Endothelial cell of umbilical vein (primary cell): ENCODE results near the gene KRTAP10-7. TPM values are rescaled to one million over a fixed set of nuclear protein-coding genes. Genes with fewer than 3 reads are reported as not detected.
"Not testable (repeated sequence)": the region's sequence is repeated elsewhere in the genome, so short reads cannot be mapped to it uniquely, and the experiment has no call there.

Experiments
- BruUV-seq: library from RNA; stranded (reverse); fragments of 400-500 nt; replicated peaks from 2 replicates; lab custom pipeline; 2021; lab: Mats Ljungman, UMichigan
- CTCF ChIA-PET: fragments of 300-600, 350-600 bp; sonication (Branson Sonifier 250); formaldehyde crosslinking; loops from one replicate; lab custom pipeline; 2021; ENCODE audit warnings: antibody characterized with exemption, inconsistent platforms; lab: Charles Lee
- POLR2A ChIA-PET: fragments of 300-600, 350-600 bp; sonication (Branson Sonifier 250); formaldehyde crosslinking; loops from one replicate; lab custom pipeline; 2021; ENCODE audit warnings: antibody characterized with exemption, inconsistent platforms; lab: Charles Lee
- DNase-seq: peaks from one replicate; pipeline ENCODE4 v3.0.0-alpha.2; 2011; ENCODE audit warnings: low read depth, low spot score
- FAIRE-seq: peaks from 2 replicates; lab custom pipeline; 2011; peaks lifted over from hg19 to GRCh38; lab: Jason Lieb, UNC
- H2AFZ ChIP-seq: 2 replicates; pipeline ENCODE4 v1.6.0; 2012; ENCODE audit warnings: low read depth, low read length, control low read depth, inconsistent platforms
- H3K27ac ChIP-seq: 2 replicates; pipeline ENCODE4 v1.5.1; 2011; ENCODE audit warnings: low read depth, mild to moderate bottlenecking, control low read depth, low read length, moderate library complexity; ENCODE audit not compliant: insufficient read depth
- H3K27me3 ChIP-seq, 2 experiments: 2 replicates each; pipeline versions ENCODE4 v1.6.0 to v1.6.1; 2011; ENCODE audit warnings: low read length in 2 of 2, mixed read lengths in 1 of 2; ENCODE audit not compliant: control insufficient read depth in 2 of 2, insufficient read depth in 2 of 2
- H3K36me3 ChIP-seq, 2 experiments: 2 replicates in 1 of 2; 3 replicates in 1 of 2; pipeline ENCODE4 v1.5.1; 2011; ENCODE audit warnings: low read length in 2 of 2, mild to moderate bottlenecking in 1 of 2, moderate library complexity in 1 of 2; ENCODE audit not compliant: control insufficient read depth in 2 of 2, insufficient read depth in 2 of 2; ENCODE audit errors: extremely low read depth in 1 of 2
- H3K4me1 ChIP-seq: 3 replicates; pipeline ENCODE4 v1.5.1; 2011; ENCODE audit warnings: mild to moderate bottlenecking, low read length; ENCODE audit not compliant: control insufficient read depth, insufficient read depth; ENCODE audit errors: extremely low read depth
- H3K4me2 ChIP-seq: 2 replicates; pipeline ENCODE4 v1.6.1; 2011; ENCODE audit warnings: low read length, control low read depth, mixed read lengths; ENCODE audit not compliant: insufficient read depth
- H3K4me3 ChIP-seq, 3 experiments: fragments of 200-600 bp in 1 of 3; sonication (generic), shearing (Covaris generic) in 1 of 3; replicated peaks in 1 of 3; 2 replicates each; pipeline ENCODE4 v1.5.1; 2011 to 2016; ENCODE audit warnings: control low read depth in 3 of 3, low read length in 3 of 3, mild to moderate bottlenecking in 2 of 3, inconsistent platforms in 1 of 3, low read depth in 1 of 3, moderate library complexity in 1 of 3; ENCODE audit not compliant: insufficient read depth in 1 of 3
- H3K79me2 ChIP-seq: 2 replicates; pipeline ENCODE4 v1.6.0; 2012; ENCODE audit warnings: low read length, inconsistent platforms; ENCODE audit not compliant: control insufficient read depth, insufficient read depth
- H3K9ac ChIP-seq: replicated peaks from 2 replicates; pipeline ENCODE3; 2011; ENCODE audit warnings: low read length, control low read depth; ENCODE audit not compliant: insufficient read depth; ENCODE audit errors: extremely low read depth
- H3K9me1 ChIP-seq: replicated peaks from 3 replicates; pipeline ENCODE4 v1.6.0; 2011; ENCODE audit warnings: mild to moderate bottlenecking, low read length; ENCODE audit not compliant: control insufficient read depth, insufficient read depth; ENCODE audit errors: extremely low read depth
- H3K9me3 ChIP-seq: replicated peaks from 2 replicates; pipeline ENCODE4 v1.5.1; 2012; ENCODE audit warnings: low read length, inconsistent platforms; ENCODE audit not compliant: control insufficient read depth, insufficient read depth
- H4K20me1 ChIP-seq: replicated peaks from 2 replicates; pipeline ENCODE3; 2011; ENCODE audit warnings: mild to moderate bottlenecking, low read length; ENCODE audit not compliant: control insufficient read depth, insufficient read depth; ENCODE audit errors: extremely low read depth
- EZH2 ChIP-seq: IDR thresholded peaks from 2 replicates; pipeline ENCODE4 v1.6.1; 2012; ENCODE audit warnings: borderline replicate concordance, low read depth, mild to moderate bottlenecking, moderate library complexity, low read length, inconsistent platforms; ENCODE audit not compliant: severe bottlenecking
- FOS ChIP-seq: IDR thresholded peaks from 2 replicates; pipeline ENCODE4 v1.6.1; 2011; ENCODE audit warnings: mild to moderate bottlenecking, low read length, moderate library complexity, borderline replicate concordance; ENCODE audit not compliant: insufficient read depth
- GATA2 ChIP-seq: IDR thresholded peaks from 2 replicates; pipeline ENCODE4 v1.7.0; 2011; ENCODE audit warnings: low read depth, mild to moderate bottlenecking, moderate library complexity, mixed read lengths, low read length; ENCODE audit not compliant: insufficient read length, insufficient read depth
- JUN ChIP-seq: IDR thresholded peaks from 2 replicates; pipeline ENCODE4 v1.6.1; 2011; ENCODE audit warnings: borderline replicate concordance, low read depth; ENCODE audit not compliant: insufficient read length, insufficient read depth
- MYC ChIP-seq: IDR thresholded peaks from one replicate; pipeline ENCODE4 v1.6.1; 2011; ENCODE audit warnings: mild to moderate bottlenecking, low read depth, low read length
- POLR2A ChIP-seq: IDR thresholded peaks from 2 replicates; pipeline ENCODE4 v1.6.1; 2012; ENCODE audit warnings: low read depth, mild to moderate bottlenecking, control low read depth, low read length
- POLR2AphosphoS5 ChIP-seq: IDR thresholded peaks from 2 replicates; pipeline ENCODE4 v1.6.1; 2012; ENCODE audit warnings: low read depth, mild to moderate bottlenecking, control low read depth, low read length, moderate library complexity; ENCODE audit not compliant: insufficient read depth
- dilution Hi-C: fragments of 300-500 bp; cut with MboI; formaldehyde crosslinking; loops from one replicate; pipeline ENCODE4 v1.15.0; 2019; ENCODE audit warnings: low sequenced_read_pairs; ENCODE audit not compliant: extremely low pct_ligation_motif_present
- intact Hi-C: fragments of 100-400 bp; cut with micrococcal nuclease; formaldehyde crosslinking; loops from one replicate; pipeline ENCODE4 v1.10.0; 2022
- polyA plus RNA-seq, 4 experiments: library from polyadenylated mRNA; depleted of rRNA in 3 of 4; stranded (reverse) in 3 of 4; unstranded in 1 of 4; fragments of >200 nt; gene quantifications; 2 replicates each; pipeline versions ENCODE4 v1.2.1 to v1.2.3, GENCODE V29; 2011 to 2012; ENCODE audit warnings: missing spikeins in 1 of 4
- total RNA-seq: library from RNA; stranded (reverse); gene quantifications from 2 replicates; pipeline ENCODE4 v1.2.3, GENCODE V29; 2021
- TF ChIP-seq, protein P1 (sequence below): IDR thresholded peaks from 2 replicates; pipeline ENCODE4 v1.6.1; 2011; ENCODE audit not compliant: insufficient read depth, insufficient read length
- TF ChIP-seq, protein P2 (sequence below), 2 donors: IDR thresholded peaks; 1 replicate in 1 of 2; 2 replicates in 1 of 2; pipeline ENCODE4 v1.5.1; 2011; ENCODE audit warnings: low read length in 2 of 2, mild to moderate bottlenecking in 2 of 2, moderate library complexity in 2 of 2, control low read depth in 1 of 2, inconsistent platforms in 1 of 2, low read depth in 1 of 2; ENCODE audit not compliant: insufficient read depth in 1 of 2; ENCODE audit errors: extremely low read depth in 1 of 2

The KRTAP10-7 gene
- total and polyA plus RNA-seq, 2 donors (not counting 3 experiments of a cell fraction or from before 2014, with no cell fraction given): not detected

DNA sequence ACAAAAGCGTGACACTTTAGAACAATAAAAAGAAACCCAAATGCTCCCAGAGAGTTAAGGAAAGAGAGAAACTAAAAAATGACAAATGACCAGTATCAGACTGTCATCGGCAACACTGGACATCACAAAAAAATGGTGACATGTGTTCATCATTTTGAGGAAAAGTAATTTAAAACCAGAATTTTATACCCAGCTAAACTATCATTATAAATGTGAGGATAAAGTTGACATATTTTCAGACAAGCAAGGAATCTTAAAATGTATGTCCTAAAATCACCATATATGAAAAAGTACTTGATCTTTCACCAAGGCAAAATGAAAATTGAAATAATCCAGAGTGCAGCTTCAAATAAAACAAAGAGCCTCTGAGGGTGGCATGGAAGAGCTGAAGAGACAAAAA, 44.5 kb downstream of the KRTAP10-7 start:
- H3K4me2 ChIP-seq: no peak overlapping the region
- ChIA-PET CTCF (no interaction called here), POLR2A (no interaction called here)
- H3K27ac ChIP-seq: no peak overlapping the region
- H3K4me1 ChIP-seq: no peaks in the 10 kb centered on the region
- no peaks in the 10 kb centered on the region for H3K9me3 ChIP-seq
- no peaks in the 10 kb centered on the region for H3K36me3 ChIP-seq
- no peaks in the 10 kb centered on the region for H3K27me3 ChIP-seq
- intact Hi-C loops: no loop called here
- DNase-seq (no peak), FAIRE-seq (no peak)
- H3K9ac ChIP-seq: no peak overlapping the region
- BruUV-seq: no TSS peak
- dilution Hi-C loops: no loop called here
- no peak overlapping the region for H2AFZ ChIP-seq
- H3K9me1 ChIP-seq: no peaks in the 10 kb centered on the region
- H3K79me2 ChIP-seq: no peaks in the 10 kb centered on the region
- H3K4me3 ChIP-seq: no peak overlapping the region
- no peaks in the 10 kb centered on the region for H4K20me1 ChIP-seq
- TF ChIP-seq, protein P1, sequence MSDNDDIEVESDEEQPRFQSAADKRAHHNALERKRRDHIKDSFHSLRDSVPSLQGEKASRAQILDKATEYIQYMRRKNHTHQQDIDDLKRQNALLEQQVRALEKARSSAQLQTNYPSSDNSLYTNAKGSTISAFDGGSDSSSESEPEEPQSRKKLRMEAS: no peak
- TF ChIP-seq FOS (no peak), JUN (no peak), POLR2A (no peak), POLR2AphosphoS5 (no peak), GATA2 (no peak), EZH2 (no peak), MYC (no peak)
- TF ChIP-seq, protein P2, sequence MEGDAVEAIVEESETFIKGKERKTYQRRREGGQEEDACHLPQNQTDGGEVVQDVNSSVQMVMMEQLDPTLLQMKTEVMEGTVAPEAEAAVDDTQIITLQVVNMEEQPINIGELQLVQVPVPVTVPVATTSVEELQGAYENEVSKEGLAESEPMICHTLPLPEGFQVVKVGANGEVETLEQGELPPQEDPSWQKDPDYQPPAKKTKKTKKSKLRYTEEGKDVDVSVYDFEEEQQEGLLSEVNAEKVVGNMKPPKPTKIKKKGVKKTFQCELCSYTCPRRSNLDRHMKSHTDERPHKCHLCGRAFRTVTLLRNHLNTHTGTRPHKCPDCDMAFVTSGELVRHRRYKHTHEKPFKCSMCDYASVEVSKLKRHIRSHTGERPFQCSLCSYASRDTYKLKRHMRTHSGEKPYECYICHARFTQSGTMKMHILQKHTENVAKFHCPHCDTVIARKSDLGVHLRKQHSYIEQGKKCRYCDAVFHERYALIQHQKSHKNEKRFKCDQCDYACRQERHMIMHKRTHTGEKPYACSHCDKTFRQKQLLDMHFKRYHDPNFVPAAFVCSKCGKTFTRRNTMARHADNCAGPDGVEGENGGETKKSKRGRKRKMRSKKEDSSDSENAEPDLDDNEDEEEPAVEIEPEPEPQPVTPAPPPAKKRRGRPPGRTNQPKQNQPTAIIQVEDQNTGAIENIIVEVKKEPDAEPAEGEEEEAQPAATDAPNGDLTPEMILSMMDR (IDR thresholded peaks at IDR 0.05; ENCODE audit: extremely low read depth in 1 of 2, insufficient read depth in 1 of 2, low read depth in 1 of 2, low read length in 2 of 2): no peak

GRCh38 chr21:44646366-44647221, 46.2 kb downstream of the KRTAP10-7 start, which contains the start of gene KRTAP10-11:
TSS of gene KRTAP10-11 (plus strand) at chr21:44646414. CDS start at chr21:44646459, 45 bp downstream.
- H3K36me3 ChIP-seq, H4K20me1 ChIP-seq, H3K9me1 ChIP-seq, H3K79me2 ChIP-seq, H3K9me3 ChIP-seq, H3K27me3 ChIP-seq, H3K27ac ChIP-seq, FAIRE-seq, CTCF ChIA-PET, DNase-seq, H3K4me1 ChIP-seq, dilution Hi-C loops, intact Hi-C loops, H3K9ac ChIP-seq, POLR2A ChIA-PET, H3K4me3 ChIP-seq, H2AFZ ChIP-seq, BruUV-seq, H3K4me2 ChIP-seq: not testable (repeated sequence)
